Loucy (cell line): ENCODE measurements around the gene ARHGDIG.

ENCODE experiments used
- EZH2phosphoT487 ChIP-seq: fragments of 200-600 bp; IDR thresholded peaks from 2 replicates; pipeline ENCODE4 v1.6.1; 2018; ENCODE audit warnings: antibody characterized with exemption, mild to moderate bottlenecking, moderate library complexity, borderline replicate concordance
- TF ChIP-seq, protein P1 (sequence below): fragments of 200-600 bp; sonication (generic); conservative IDR thresholded peaks from 2 replicates; pipeline ENCODE4 v1.5.1; 2014; ENCODE audit warnings: mild to moderate bottlenecking, antibody characterized with exemption, low read length

DNA sequence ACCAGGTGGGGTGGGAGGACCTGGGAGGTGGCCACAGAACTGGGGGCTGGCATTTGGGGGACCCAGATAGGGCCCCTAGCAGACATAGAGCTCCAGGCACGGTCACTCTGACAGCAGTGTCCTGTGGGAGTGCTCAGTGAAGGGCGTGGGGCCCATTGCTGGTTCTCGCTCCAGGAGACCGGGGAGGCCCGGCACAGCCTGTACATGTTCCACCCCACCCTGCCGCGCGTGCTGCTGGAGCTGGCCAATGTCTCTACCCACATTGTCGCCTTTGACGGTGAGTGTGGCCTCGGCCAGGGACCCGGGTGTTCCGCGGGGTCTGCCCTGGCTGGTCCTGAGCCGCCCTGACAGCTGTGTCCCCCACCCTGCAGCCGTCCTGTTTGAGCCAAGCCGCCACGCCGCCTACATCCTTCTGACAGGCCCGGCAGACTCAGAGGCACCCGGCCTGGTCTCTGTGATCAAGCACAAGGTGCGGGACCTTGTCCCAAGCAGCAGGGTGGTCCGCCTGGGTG lies 15.9 kb upstream of the ARHGDIG start:
- TF ChIP-seq, protein P1, sequence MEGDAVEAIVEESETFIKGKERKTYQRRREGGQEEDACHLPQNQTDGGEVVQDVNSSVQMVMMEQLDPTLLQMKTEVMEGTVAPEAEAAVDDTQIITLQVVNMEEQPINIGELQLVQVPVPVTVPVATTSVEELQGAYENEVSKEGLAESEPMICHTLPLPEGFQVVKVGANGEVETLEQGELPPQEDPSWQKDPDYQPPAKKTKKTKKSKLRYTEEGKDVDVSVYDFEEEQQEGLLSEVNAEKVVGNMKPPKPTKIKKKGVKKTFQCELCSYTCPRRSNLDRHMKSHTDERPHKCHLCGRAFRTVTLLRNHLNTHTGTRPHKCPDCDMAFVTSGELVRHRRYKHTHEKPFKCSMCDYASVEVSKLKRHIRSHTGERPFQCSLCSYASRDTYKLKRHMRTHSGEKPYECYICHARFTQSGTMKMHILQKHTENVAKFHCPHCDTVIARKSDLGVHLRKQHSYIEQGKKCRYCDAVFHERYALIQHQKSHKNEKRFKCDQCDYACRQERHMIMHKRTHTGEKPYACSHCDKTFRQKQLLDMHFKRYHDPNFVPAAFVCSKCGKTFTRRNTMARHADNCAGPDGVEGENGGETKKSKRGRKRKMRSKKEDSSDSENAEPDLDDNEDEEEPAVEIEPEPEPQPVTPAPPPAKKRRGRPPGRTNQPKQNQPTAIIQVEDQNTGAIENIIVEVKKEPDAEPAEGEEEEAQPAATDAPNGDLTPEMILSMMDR = no peak
- no peak for TF ChIP-seq EZH2phosphoT487
